GM21390 (cell line): ENCODE data around the gene OR1J2.
A peak's percentile ranks its signal among the peaks of the same experiment; 100 is the strongest.
"Not testable (repeated sequence)": the region's sequence is repeated elsewhere in the genome, so short reads cannot be mapped to it uniquely, and the experiment has no call there.

Source experiments
- ATAC-seq: cut with Tn5 transposase; IDR thresholded peaks from one replicate; pipeline ENCODE4 v1.9.1; 2021; ENCODE audit not compliant: unreplicated experiment

The OR1J2 gene, protein sequence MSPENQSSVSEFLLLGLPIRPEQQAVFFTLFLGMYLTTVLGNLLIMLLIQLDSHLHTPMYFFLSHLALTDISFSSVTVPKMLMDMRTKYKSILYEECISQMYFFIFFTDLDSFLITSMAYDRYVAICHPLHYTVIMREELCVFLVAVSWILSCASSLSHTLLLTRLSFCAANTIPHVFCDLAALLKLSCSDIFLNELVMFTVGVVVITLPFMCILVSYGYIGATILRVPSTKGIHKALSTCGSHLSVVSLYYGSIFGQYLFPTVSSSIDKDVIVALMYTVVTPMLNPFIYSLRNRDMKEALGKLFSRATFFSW

DNA sequence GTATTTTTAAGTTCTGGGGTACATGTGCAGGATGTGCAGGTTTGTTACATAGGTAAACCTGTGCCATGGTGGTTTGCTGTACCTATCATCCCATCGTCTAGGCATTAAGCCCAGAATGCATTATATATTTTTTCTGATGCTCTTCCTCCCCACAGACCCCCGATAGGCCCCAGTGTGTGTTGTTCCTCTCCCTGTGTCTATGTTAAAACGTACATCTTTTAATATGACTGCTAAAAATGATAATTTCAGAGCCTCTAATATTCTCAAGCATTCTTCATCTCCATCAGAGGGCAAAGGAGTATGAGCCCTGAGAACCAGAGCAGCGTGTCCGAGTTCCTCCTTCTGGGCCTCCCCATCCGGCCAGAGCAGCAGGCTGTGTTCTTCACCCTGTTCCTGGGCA lies at the start of gene OR1J2:
Gene OR1J2, plus strand, starts transcription at position 301 of the 400 bp plus-strand sequence. Its CDS starts 0 bp downstream, at position 301.
- ATAC-seq = no peak

DNA sequence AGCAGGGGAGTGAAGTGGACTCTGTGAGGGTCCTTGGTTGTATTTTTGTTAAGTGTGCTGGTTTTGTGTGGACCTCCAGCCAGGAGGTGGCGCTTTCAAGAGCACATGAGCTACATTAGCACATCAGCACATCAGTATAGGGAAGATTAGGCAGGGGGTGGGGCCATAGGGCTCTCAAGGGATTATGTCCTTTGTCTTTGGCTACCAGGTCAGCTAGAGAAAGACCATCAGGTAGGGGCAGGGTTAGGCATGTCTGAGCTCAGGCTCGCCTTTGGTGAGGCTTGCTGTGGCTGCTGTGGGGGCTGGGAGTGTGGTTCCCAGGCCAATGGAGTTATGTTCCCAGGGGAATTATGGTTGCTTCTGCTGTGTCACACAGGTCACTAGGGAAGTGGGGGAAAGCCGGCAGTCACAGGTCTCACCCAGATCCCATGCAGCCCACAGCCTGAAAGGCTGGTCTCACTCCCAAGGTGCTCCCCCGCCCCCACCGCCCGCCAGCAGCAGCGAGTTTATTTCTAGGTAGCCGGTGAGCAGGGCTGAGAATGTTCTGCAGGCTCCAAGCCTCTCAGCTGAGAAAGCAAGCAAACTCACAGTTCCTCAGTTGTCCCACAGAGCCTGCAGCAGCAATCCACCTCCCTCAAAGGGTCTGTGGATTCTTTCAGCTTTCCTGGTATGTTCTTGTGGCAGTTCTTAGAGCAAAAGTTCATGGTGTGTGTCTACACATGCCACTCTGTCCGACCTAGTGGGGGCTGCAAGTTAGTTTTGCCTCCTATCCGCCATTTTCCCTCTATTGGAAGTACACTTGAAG lies 46.6 kb upstream of the OR1J2 start:
- peak; percentile 63 for ATAC-seq

DNA sequence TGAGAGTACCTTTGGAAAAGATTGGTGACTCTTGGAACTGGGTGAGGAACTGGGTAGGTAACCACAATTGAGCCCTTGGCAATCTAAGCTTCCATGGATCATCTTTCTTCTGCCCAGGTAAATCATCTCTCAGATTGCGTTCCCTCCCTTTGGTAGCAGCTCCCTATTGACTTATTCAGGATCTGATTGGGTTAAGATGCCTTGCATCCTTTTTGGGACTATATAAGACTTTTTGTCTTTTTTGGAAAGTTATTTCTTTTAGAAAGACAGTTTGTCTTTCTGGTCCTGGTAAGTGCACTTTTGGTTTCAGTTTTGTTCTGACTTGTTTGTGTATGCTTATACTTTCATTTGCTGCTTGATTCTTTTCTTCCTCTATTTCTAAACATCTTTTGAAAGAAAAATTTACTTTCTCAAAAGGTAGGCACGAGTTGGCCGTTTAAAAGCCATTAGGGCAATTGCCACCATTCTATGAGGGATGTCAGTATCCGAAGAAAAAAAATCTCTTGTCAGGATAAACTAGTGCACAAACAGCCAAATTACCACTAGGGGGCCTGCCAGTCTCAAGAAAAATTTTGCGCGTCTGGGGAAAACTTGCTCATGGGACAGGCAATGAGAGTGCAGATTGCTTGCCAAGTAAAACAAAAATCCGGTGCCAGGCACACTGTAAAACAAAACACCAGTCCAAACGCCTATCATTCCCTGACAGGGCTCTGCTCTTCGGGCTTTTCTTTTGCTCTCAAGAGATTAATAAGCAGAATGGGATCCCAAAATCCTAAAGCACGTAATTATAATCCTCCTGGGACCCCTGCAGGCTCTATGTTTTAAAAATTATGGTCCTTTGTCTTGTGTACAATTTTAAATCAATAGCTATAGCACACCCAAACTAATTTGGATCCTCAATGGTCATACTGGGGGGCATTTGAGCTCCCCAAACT lies 45.7 kb upstream of the OR1J2 start:
- peak; percentile 77 for ATAC-seq

DNA sequence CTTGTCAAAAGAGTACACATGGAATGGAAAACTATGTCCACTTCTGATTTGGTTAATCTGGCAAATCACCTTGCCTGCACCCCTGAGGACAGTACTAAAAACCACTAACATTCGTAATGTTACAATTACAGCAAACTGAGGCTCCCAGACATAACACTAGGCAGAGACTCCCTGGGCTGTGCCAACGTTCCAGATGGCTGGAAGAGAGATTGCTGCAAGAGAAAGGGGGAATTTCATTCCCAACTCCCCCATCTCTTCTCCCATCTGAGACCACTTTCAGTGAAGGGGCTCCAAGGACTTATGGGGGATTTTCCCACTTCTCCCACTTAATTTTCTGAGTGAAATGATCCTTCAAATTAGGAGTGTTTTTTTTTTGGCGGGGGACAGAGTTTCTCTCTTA lies 44.1 kb upstream of the OR1J2 start:
- no peak for ATAC-seq

DNA sequence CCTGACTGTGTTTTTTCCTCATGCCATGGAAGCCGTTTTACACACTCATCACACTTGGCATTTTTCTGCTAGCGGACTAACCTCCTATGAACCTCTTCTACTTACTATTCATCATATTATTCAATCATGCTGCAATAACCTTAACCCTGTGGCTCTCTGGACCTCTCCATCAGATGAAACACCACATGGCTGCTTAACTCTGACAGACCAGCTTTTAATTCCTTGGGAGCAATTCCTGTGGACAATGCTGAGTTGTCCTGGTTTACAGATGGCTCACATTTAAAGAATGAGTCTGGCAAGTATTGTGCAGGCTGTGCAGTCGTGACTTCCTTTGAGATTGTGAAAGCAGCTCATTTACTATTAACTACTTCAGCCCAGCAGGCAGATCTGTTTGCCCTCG lies 41.9 kb upstream of the OR1J2 start:
- ATAC-seq = no peak

DNA sequence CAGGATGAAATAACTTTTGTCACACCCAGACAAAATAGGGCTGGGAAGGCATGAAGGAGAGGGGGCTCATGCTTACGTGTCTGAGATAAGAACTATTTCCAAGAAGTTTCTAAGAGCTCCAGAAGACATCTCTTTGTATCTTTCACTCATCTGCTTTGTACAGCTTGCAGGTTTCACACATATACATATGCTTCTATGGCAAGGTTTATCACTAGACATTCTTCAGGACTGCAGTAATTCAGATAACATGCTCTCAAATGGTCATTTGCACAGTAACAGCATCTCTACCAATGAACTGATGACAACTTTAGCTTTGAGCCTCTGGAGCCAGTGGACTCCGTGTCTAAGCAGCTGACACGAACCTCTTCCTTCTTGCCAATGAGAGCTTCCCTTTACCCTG lies 36.0 kb upstream of the OR1J2 start:
- no peak for ATAC-seq

DNA sequence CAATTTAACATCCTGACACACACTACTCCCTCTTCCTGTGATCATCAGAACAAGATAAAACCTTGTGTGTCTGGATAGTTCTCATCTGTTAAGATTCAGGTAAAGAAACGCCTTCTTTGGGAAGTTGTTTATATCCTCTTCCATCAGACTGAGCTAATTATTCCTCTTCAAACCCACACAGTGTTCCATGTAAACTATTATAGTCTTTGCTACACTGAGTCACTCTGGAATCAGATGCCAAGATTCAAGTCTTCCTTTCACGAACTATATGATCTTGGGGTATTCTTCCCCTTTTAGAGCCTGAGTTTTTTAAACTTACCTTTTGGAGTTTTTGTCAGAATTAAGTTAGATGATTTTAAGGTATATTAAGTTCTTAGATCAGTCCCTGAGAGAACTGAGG lies 34.9 kb upstream of the OR1J2 start:
- ATAC-seq = no peak

DNA sequence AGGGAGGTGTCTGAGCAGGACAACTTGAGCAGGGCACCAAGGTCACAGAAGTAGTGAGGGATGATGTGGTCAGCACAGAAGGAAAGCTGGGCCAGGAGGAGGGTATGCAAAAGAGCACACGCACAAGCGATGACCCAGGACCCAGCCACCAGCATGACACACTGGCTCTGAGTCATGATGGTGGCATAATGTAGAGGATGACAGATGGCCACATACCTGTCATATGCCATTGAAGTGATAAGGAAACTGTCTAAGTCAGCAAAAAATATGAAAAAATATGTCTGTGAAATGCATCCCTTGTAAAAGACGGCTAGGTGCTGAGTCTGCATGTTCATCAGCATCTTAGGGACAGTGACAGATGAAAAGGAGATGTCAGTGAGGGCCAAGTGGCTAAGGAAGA lies 33.3 kb upstream of the OR1J2 start:
- ATAC-seq = no peak

DNA sequence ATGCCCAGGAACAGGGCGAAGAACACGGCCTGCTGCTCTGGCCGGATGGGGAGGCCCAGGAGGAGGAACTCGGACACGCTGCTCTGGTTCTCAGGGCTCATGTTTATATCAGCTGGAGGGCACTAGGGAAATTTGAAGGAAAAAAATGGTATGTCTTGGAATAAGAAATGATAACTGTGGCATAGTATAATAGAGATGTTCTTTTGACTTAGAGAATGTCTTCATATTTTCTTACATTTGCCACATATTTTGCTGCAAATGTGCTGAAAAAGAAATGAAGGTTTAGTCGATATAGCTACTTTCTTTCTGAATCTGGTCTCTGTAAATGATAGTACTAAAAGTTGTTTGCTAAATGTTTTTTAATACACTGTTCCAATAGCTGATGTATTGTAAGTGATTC lies 32.8 kb upstream of the OR1J2 start, which contains the start of gene OR1J1:
Gene OR1J1, minus strand, starts transcription at position 101 of the 400 bp plus-strand sequence. Its CDS starts 0 bp downstream, at position 101.
- no peak for ATAC-seq

DNA sequence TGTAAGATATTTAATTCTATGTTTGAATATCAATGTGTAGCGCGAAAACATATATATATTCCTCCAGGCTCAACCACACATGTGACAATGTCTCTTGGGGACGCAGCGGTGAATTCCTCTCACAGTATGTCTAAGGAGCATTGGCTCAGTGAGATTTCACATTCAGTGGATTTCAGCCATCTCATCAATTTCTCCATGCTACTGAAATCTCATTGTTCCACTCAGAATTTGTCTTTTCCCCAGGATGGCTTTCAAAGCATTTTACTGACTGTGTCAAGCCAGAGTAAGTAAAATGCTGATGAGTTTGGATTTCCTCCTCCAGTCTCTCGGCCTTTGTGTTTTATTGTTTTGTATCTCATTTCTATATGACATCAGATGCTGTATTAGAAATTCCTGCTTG lies 31.5 kb upstream of the OR1J2 start:
- ATAC-seq = no peak

DNA sequence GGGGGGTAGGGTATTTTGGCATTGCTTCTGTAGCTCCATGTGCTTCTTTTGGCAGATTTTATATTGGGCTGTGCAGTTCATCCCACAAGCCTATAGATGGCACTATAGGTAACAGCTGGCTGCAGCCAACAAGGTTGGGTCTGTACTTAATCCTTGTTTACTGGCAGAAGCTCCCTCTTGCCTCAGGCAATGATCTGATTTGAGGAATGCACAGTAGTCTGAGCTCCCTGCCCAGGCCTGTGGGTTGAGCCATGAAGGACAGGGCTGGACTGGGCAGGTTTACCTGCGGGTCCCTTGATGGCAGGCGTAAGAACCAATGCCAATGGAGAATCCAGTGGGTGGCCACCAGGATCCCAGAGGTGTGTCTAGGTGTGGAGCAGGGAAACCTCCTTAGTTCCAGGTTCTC lies 11.7 kb upstream of the OR1J2 start:
- peak; percentile 51 for ATAC-seq

DNA sequence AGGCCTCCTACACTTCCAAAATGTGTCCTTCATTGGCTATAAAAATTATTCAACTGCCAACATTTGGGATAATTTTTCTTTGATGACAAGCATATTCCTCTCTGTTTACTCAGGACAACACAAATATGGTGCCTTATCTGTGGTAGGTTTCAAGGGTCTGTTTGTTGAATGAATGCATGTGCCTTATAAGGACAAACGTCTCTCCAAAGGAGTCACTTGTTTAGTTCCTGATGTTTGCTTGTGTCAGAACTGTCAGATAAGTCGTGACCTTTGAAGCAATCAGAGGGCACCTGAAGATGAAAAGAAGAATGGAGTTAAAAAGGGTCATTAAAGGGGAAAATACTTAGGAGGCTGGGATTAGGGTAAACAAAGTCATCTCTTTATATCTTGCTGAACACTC lies 3.6 kb upstream of the OR1J2 start:
- no peak for ATAC-seq

DNA sequence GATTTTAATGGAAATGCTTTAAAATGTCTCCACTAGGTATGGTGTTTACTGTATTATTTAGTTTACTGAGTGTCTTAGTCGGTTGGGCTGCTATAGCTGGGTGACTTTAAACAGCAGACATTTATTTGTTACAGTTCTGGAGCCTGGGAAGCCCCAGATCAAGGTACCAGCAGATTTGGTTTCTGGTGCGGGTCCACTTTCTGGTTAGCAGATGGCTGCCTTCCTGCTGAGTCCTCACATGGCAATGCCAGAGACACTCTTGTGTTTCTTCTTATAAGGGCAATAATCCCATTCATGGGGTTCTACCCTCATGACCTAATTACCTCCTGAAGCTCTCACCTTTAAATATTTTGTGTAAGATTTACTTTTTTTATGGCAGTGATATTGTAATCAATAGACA lies 7.6 kb downstream of the OR1J2 start:
- no peak for ATAC-seq

DNA sequence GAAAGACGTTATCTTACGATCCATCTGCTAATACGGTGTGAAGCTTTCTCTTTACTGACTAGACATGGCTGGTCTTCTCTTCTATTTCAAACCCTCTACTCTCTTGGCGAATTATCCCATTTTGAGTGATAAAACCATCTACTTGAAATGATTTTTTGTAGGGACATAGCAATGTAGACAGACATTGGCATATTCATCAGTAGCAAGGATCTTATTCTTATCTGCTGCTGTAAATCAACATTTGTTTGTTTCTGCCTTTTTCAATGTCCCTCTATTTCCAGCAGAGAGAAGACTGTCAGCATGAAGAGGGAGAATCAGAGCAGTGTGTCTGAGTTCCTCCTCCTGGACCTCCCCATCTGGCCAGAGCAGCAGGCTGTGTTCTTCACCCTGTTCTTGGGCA lies 8.2 kb downstream of the OR1J2 start, which contains the start of gene OR1J4:
Gene OR1J4, plus strand, starts transcription at position 301 of the 400 bp plus-strand sequence. Its CDS starts 0 bp downstream, at position 301.
- ATAC-seq = no peak

DNA sequence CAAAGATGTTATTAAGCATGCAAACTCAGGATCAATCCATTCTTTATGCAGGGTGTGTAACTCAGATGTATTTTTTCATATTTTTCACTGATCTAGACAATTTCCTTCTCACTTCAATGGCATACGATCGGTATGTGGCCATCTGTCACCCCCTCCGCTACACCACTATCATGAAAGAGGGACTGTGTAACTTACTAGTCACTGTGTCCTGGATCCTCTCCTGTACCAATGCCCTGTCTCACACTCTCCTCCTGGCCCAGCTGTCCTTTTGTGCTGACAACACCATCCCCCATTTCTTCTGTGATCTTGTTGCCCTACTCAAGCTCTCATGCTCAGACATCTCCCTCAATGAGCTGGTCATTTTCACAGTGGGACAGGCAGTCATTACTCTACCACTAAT lies 8.8 kb downstream of the OR1J2 start:
- ATAC-seq = no peak

DNA sequence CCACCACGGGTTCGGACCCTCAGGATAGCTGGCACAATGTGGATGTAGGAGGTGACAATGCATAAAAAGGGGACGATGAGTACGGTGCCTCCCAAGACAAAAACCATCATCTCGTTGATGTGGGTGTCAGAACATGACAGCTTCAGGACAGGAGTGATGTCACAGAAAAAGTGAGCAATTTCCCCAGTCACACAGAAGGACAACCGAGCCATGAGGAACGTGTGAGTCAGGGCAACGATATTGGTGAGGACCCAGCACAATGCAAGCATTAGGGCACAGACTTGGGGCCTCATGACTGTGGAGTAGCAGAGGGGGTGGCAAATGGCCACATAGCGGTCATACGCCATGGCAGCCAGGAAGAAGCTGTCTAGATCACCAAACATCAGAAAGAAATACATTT lies 16.0 kb downstream of the OR1J2 start:
- ATAC-seq = no peak

DNA sequence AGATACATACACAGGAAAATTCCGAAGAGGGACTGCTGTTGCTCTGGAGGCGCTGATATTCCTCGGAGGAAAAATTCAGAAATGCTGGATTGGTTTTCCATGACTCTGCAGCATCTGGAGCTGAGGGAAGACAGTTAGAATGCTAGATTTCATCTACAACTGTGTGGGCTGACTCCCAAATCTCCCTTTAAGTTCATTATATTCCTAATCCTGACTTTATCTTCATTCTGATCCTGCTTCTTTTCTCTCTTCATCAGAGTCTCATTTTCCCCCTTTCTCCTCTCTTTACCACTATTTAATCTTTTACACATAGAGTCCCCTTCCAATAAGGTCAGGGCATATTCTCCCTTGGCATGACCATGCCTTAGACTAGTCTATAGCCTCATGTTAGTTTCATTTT lies 16.6 kb downstream of the OR1J2 start, which contains the start of gene OR1N1:
Gene OR1N1, minus strand, starts transcription at position 101 of the 400 bp plus-strand sequence. Its CDS starts 0 bp downstream, at position 101.
- ATAC-seq = no peak

DNA sequence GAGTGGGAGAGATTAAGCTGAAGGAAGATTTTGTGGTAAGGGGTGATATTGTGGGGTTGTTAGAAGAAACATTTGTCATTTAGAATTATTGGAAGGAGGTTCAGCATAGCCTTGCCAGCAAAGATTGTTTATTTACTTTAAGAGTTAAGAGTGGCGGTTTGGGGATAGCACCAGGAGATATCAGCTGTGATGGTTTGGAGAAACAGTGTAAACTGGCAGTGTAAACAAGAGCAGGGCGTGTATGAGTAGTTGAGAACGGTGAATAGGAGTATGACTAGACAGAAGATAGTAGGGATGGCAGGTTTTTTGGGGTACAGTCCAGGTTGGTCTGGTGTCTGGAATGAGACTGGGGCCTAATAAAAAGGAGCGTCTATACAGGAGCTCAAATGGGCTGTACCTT lies 20.6 kb downstream of the OR1J2 start:
- ATAC-seq = not testable (repeated sequence)

DNA sequence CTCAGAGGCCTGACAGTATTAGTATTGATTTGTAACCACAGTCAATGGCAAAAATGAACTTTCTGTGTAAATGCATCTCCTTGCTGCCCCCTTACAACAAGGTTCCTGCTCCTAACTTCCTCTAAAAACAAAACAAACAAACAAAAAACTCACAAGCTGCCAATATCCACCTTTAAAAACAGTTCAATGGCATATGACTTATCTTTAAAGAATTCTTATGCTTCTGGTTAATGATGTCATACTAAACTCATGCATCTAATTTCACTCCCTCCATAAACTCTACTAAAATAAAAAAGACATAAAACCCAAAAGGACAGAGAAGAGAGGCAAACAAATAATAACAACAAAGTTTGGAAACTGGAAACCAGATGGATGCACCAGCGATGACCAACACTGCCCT lies 25.5 kb downstream of the OR1J2 start:
- no peak for ATAC-seq

DNA sequence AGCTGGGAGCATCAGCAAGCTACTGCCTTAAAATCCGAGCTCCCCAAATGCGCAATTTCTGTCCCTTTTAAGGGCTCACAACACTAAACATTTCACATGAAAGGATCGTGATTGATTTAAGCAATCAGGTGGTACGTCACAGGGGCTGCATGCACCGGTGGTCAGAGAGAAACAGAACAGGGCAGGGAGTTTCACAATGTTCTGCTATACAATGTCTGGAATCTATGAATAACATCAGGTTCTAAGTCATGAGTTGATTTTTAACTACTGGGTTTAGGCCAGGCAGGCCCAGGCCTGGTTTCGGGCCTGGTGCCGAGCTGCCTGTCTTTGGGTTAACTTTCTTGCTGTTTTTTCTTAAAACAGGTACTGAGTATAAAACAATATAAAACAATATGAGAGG lies 26.5 kb downstream of the OR1J2 start:
- not testable (repeated sequence) for ATAC-seq

DNA sequence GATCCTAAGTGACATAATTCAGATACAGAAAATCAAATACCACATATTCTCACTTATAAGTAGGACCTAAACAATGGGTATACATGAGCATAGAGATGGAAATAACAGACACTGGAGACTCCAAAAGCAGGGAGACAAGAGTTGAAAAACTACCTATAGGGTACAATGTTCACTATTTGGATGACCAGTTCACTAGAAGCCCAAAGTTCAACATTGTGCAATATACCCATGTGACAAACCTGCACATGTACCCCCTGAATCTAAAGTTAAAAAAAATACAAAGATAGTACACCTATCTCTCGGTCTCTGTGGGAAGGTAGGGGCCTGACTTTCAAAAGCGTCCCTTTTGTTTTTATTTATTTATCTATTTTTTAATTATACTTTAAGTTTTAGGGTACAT lies 28.2 kb downstream of the OR1J2 start:
- no peak for ATAC-seq
